22Rv1 (cell line): ENCODE data around the gene TNK2.
"Not testable (repeated sequence)": the region's sequence is repeated elsewhere in the genome, so short reads cannot be mapped to it uniquely, and the experiment has no call there.

Experiments used
- CTCF ChIP-seq: fragments of 450-650 bp; IDR thresholded peaks from 2 replicates; pipeline ENCODE4 v1.5.1; 2017; ENCODE audit warnings: mild to moderate bottlenecking
- ZFX ChIP-seq: fragments of 450-650 bp; IDR thresholded peaks from 2 replicates; pipeline ENCODE4 v1.6.1; 2017; ENCODE audit warnings: antibody characterized with exemption, borderline replicate concordance

GRCh38 chr3:195954052-195954751 is 45.9 kb upstream of the TNK2 start:
- not testable (repeated sequence) for TF ChIP-seq CTCF, ZFX
